H1 (cell line): ENCODE measurements around the gene ARL8A. TPM values are rescaled to one million over a fixed set of nuclear protein-coding genes. Genes with fewer than 3 reads are reported as not detected.

Experiments used
- CTCF ChIA-PET: fragments of 300-600 bp; sonication (Branson Sonifier 250); formaldehyde crosslinking; loops from one replicate; lab custom pipeline; 2021; ENCODE audit not compliant: partially characterized antibody; lab: Charles Lee
- POLR2A ChIA-PET: fragments of 300-600 bp; sonication (Branson Sonifier 250); formaldehyde crosslinking; loops from one replicate; lab custom pipeline; 2021; ENCODE audit warnings: inconsistent platforms; ENCODE audit not compliant: partially characterized antibody; lab: Charles Lee
- DNase-seq, 2 experiments: peaks; one replicate each; pipeline versions ENCODE4 v3.0.0 to v3.0.0-alpha.2; 2010 to 2022; ENCODE audit warnings: low spot score in 2 of 2, low read depth in 1 of 2, mixed read lengths in 1 of 2
- FAIRE-seq: peaks from 2 replicates; lab custom pipeline; 2011; peaks lifted over from hg19 to GRCh38; lab: Jason Lieb, UNC
- H2AFZ ChIP-seq: 2 replicates; pipeline ENCODE4 v1.8.1; 2012; ENCODE audit warnings: low read length, inconsistent platforms
- H2AK5ac ChIP-seq: 2 replicates; pipeline ENCODE4 v1.6.1; 2013; ENCODE audit warnings: low read depth, low read length
- H2BK120ac ChIP-seq: replicated peaks from 2 replicates; pipeline ENCODE3; 2013; ENCODE audit warnings: low read depth, low read length, inconsistent platforms
- H2BK12ac ChIP-seq: 2 replicates; pipeline ENCODE4 v1.6.1; 2013; ENCODE audit warnings: low read depth, low read length
- H2BK15ac ChIP-seq: 2 replicates; pipeline ENCODE4 v1.6.1; 2013; ENCODE audit warnings: low read length
- H2BK20ac ChIP-seq: 2 replicates; pipeline ENCODE4 v1.6.1; 2013; ENCODE audit warnings: low read length
- H2BK5ac ChIP-seq: 2 replicates; pipeline ENCODE4 v1.6.1; 2013; ENCODE audit warnings: low read depth, low read length
- H3K14ac ChIP-seq: 2 replicates; pipeline ENCODE4 v1.6.1; 2013; ENCODE audit warnings: inconsistent platforms; ENCODE audit not compliant: insufficient read length
- H3K18ac ChIP-seq: 2 replicates; pipeline ENCODE4 v1.6.1; 2013; ENCODE audit warnings: low read length; ENCODE audit errors: extremely low read depth
- H3K23ac ChIP-seq: 2 replicates; pipeline ENCODE4 v1.6.1; 2013; ENCODE audit warnings: inconsistent platforms; ENCODE audit not compliant: insufficient read length
- H3K23me2 ChIP-seq: 2 replicates; pipeline ENCODE4 v1.6.1; 2013; ENCODE audit warnings: low read depth, low read length
- H3K27ac ChIP-seq: 2 replicates; pipeline ENCODE4 v1.6.1; 2011; ENCODE audit warnings: low read depth, low read length, inconsistent platforms
- H3K27me3 ChIP-seq, 4 experiments: replicated peaks in 1 of 4; 1 replicate in 1 of 4; 2 replicates in 3 of 4; pipeline versions ENCODE4 v1.6.1 to v1.8.1; 2011 to 2013; ENCODE audit warnings: low read length in 3 of 4, mild to moderate bottlenecking in 3 of 4, inconsistent platforms in 2 of 4, mixed read lengths in 2 of 4, moderate library complexity in 1 of 4; ENCODE audit not compliant: control insufficient read depth in 3 of 4, insufficient read depth in 3 of 4; ENCODE audit errors: extremely low read depth in 1 of 4
- H3K36me3 ChIP-seq, 4 experiments: 2 replicates each; pipeline versions ENCODE4 v1.6.1 to v1.8.1; 2011 to 2013; ENCODE audit warnings: mild to moderate bottlenecking in 4 of 4, low read length in 3 of 4, moderate library complexity in 2 of 4, control low read depth in 1 of 4, inconsistent platforms in 1 of 4; ENCODE audit not compliant: insufficient read depth in 4 of 4, control insufficient read depth in 2 of 4
- H3K4ac ChIP-seq: replicated peaks from 2 replicates; pipeline ENCODE3; 2013; ENCODE audit warnings: low read length, low read depth, mixed read lengths, inconsistent platforms; ENCODE audit not compliant: insufficient read length
- H3K4me1 ChIP-seq, 4 experiments: replicated peaks in 1 of 4; 1 replicate in 1 of 4; 2 replicates in 3 of 4; pipeline versions ENCODE4 v1.6.1 to v1.8.1; 2011 to 2013; ENCODE audit warnings: low read length in 3 of 4, inconsistent platforms in 2 of 4, mixed read lengths in 1 of 4; ENCODE audit not compliant: insufficient read depth in 4 of 4, control insufficient read depth in 3 of 4
- H3K4me2 ChIP-seq, 2 experiments: 2 replicates each; pipeline versions ENCODE4 v1.6.1 to v1.8.1; 2011 to 2013; ENCODE audit warnings: low read depth in 2 of 2, low read length in 2 of 2, control low read depth in 1 of 2, inconsistent platforms in 1 of 2, mild to moderate bottlenecking in 1 of 2; ENCODE audit not compliant: insufficient read depth in 1 of 2
- H3K4me3 ChIP-seq, 4 experiments: fragments of 200-600, 300-600 bp in 1 of 4; sonication (generic), shearing (Covaris generic), sonication (Bioruptor Twin) in 1 of 4; 2 replicates each; pipeline versions ENCODE4 v1.5.1 to v1.8.1; 2011 to 2016; ENCODE audit warnings: low read length in 4 of 4, low read depth in 3 of 4, control low read depth in 2 of 4, inconsistent platforms in 2 of 4, mild to moderate bottlenecking in 2 of 4, mixed read lengths in 1 of 4, moderate library complexity in 1 of 4; ENCODE audit not compliant: insufficient read depth in 2 of 4; ENCODE audit errors: extremely low read depth in 1 of 4
- H3K56ac ChIP-seq: replicated peaks from 2 replicates; pipeline ENCODE3; 2013; ENCODE audit warnings: low read depth, mild to moderate bottlenecking, mixed read lengths, low read length, inconsistent platforms; ENCODE audit not compliant: insufficient read length
- H3K79me1 ChIP-seq: 2 replicates; pipeline ENCODE4 v1.6.1; 2013; ENCODE audit warnings: low read depth, low read length, control low read depth
- H3K79me2 ChIP-seq, 2 experiments: 2 replicates each; pipeline versions ENCODE4 v1.6.1 to v1.8.1; 2012 to 2013; ENCODE audit warnings: low read length in 2 of 2, mild to moderate bottlenecking in 2 of 2, inconsistent platforms in 1 of 2; ENCODE audit not compliant: insufficient read depth in 2 of 2, control insufficient read depth in 1 of 2
- H3K9ac ChIP-seq, 4 experiments: replicated peaks in 1 of 4; 1 replicate in 1 of 4; 2 replicates in 3 of 4; pipeline versions ENCODE4 v1.6.1 to v1.8.1; 2011 to 2013; ENCODE audit warnings: low read depth in 3 of 4, low read length in 3 of 4, control low read depth in 2 of 4, mild to moderate bottlenecking in 2 of 4, moderate library complexity in 2 of 4, inconsistent platforms in 1 of 4; ENCODE audit errors: extremely low read depth in 1 of 4
- H3K9me3 ChIP-seq, 2 experiments: 2 replicates each; pipeline versions ENCODE4 v1.6.1 to v1.8.1; 2012 to 2013; ENCODE audit warnings: mild to moderate bottlenecking in 2 of 2, moderate library complexity in 2 of 2, control low read depth in 1 of 2, inconsistent platforms in 1 of 2, low read depth in 1 of 2, low read length in 1 of 2, mixed read lengths in 1 of 2; ENCODE audit not compliant: insufficient read depth in 2 of 2
- H4K20me1 ChIP-seq, 2 experiments: replicated peaks in 1 of 2; 2 replicates each; pipeline versions ENCODE3 to v1.8.1; 2011 to 2013; ENCODE audit warnings: inconsistent platforms in 2 of 2, low read length in 2 of 2, mild to moderate bottlenecking in 1 of 2; ENCODE audit not compliant: insufficient read depth in 2 of 2, control insufficient read depth in 1 of 2
- H4K5ac ChIP-seq: 2 replicates; pipeline ENCODE4 v1.6.1; 2013; ENCODE audit warnings: low read length, low read depth, mixed read lengths, inconsistent platforms; ENCODE audit not compliant: insufficient read length
- H4K8ac ChIP-seq: 2 replicates; pipeline ENCODE4 v1.8.0; 2013; ENCODE audit warnings: mild to moderate bottlenecking, moderate library complexity, low read length, inconsistent platforms; ENCODE audit not compliant: insufficient read depth; ENCODE audit errors: extremely low read depth
- H4K91ac ChIP-seq: replicated peaks from 2 replicates; pipeline ENCODE3; 2013; ENCODE audit warnings: low read length, mixed read lengths, inconsistent platforms; ENCODE audit not compliant: insufficient read length
- CEBPB ChIP-seq: IDR thresholded peaks from 2 replicates; pipeline ENCODE4 v1.6.1; 2012; ENCODE audit warnings: low read depth, low read length
- EGR1 ChIP-seq: IDR thresholded peaks from 2 replicates; pipeline ENCODE4 v1.6.1; 2011; ENCODE audit warnings: low read depth, low read length, borderline replicate concordance
- GABPA ChIP-seq: IDR thresholded peaks from 2 replicates; pipeline ENCODE4 v1.6.1; 2011; ENCODE audit warnings: mild to moderate bottlenecking, low read length, moderate library complexity, borderline replicate concordance; ENCODE audit not compliant: insufficient read depth
- POLR2AphosphoS5 ChIP-seq: IDR thresholded peaks from 2 replicates; pipeline ENCODE4 v1.6.1; 2011; ENCODE audit warnings: low read depth, low read length
- SAP30 ChIP-seq: fragments of 300-600 bp; sonication (generic); IDR thresholded peaks from 2 replicates; pipeline ENCODE4 v1.7.1; 2012; ENCODE audit warnings: low read length, moderate library complexity, mild to moderate bottlenecking, inconsistent platforms; ENCODE audit not compliant: insufficient read depth, insufficient replicate concordance
- SIX5 ChIP-seq: IDR thresholded peaks from 2 replicates; pipeline ENCODE4 v1.6.1; 2011; ENCODE audit warnings: mild to moderate bottlenecking, low read depth, low read length
- TAF7 ChIP-seq: optimal IDR thresholded peaks from 2 replicates; pipeline ENCODE3; 2011; ENCODE audit warnings: low read depth, mild to moderate bottlenecking, inconsistent platforms, low read length, moderate library complexity, borderline replicate concordance
- TCF12 ChIP-seq: IDR thresholded peaks from 2 replicates; pipeline ENCODE4 v1.6.1; 2011; ENCODE audit warnings: low read depth, mild to moderate bottlenecking, low read length
- USF2 ChIP-seq: IDR thresholded peaks from 2 replicates; pipeline ENCODE4 v1.6.1; 2011; ENCODE audit warnings: low read length, improper control_type of control experiment
- ZNF274 ChIP-seq: IDR thresholded peaks from 2 replicates; pipeline ENCODE4 v1.7.0; 2012; ENCODE audit warnings: low read length, borderline replicate concordance; ENCODE audit errors: extremely low read depth
- WGBS, 2 experiments: shearing (Covaris generic) in 1 of 2; methylation state at CpG; one replicate each; pipeline versions ENCODE4 v1.1.6 to v1.1.7; 2013 to 2015; ENCODE audit warnings: low lambda C conversion rate in 2 of 2, mixed read lengths in 2 of 2, inconsistent platforms in 1 of 2, low coverage in 1 of 2, missing lambda C conversion rate in 1 of 2; ENCODE audit not compliant: insufficient replicate concordance in 2 of 2, insufficient coverage in 1 of 2, insufficient read length in 1 of 2; ENCODE audit errors: extremely low coverage in 1 of 2, missing lambda C conversion rate in 1 of 2; 5-methylcytosine and 5-hydroxymethylcytosine counted together
- polyA plus RNA-seq, 7 experiments: library from polyadenylated mRNA; depleted of rRNA in 3 of 7; stranded (reverse) in 5 of 7; unstranded in 2 of 7; fragments of >200 nt in 5 of 7; fragments of 200-250 nt in 2 of 7; gene quantifications; 1 replicate in 5 of 7; 2 replicates in 1 of 7; 4 replicates in 1 of 7; pipeline versions ENCODE4 v1.2.1 to v1.2.3, GENCODE V29; 2011 to 2013; ENCODE audit warnings: missing spikeins in 2 of 7, mixed read lengths in 2 of 7
- total RNA-seq: library from RNA; stranded (reverse); fragmentation: NEBNext Ultra II Directional; extraction: Animal tissue kit (Norgen Biotek cat#: 25700); gene quantifications from 2 replicates; pipeline ENCODE4 v1.2.1, GENCODE V29; 2021

The ARL8A gene
- total and polyA plus RNA-seq, 2 of the 8 experiments (the other 6 are each of a cell fraction or from before 2014, with no cell fraction given) = 40.3 to 58.7 TPM

DNA sequence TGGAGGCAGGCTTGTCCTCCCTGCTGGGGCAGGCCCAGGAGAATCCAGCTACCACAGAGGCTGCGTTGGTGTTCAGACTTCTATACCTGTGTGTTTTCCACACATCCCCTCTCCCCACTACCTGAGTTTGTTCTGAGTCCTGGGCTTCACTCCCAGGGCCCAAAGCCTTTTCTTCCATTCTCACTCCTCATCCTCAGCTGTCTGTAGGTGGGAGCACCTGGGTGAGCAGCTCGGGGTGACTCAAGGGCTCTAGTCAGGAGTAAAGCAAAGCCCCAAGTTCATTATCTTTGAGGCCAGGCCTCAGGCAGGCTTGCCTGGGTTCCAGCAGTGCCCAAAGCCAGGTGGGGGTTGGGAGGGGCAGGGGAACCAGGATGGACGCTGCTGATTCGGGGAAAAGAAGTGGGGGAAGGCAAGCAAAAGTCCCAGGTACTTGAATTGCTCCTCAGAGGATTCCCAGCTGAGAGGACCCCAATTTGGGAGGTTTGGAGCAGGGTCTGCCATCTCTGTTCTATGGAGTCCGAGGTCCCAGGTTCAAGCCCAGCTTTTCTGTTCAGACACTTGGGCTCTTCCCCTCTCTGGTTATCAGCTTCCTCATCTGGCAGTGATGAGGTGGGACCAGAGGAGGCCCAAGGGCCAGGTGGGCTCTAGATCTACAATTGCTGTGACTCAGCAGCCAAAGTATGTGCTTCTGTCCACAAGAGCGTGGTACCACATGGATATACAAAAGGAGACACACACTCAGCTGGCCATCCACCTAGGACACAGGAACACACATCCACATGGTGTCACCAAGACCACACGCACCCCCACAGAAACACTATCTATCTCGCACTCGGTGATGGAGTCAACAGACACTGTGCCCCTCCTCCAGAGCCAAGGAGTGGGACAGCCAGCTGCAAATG lies 21.7 kb upstream of the ARL8A start:
- Histone ChIP-seq H2AK5ac (no peak overlapping the region), H3K36me3 (no peaks in the 10 kb centered on the region), H3K9me3 (no peaks in the 10 kb centered on the region), H2BK12ac (peak overlapping the region; percentile 81; the same call in 1 of the 2 replicates), H4K8ac (no peak overlapping the region), H3K79me1 (no peaks in the 10 kb centered on the region), H2BK15ac (peak overlapping the region; percentile 25; the same call in 1 of the 2 replicates), H3K9ac (no peak overlapping the region), H3K27ac (no peak overlapping the region), H3K27me3 (no peaks in the 10 kb centered on the region), H3K4ac (no peak overlapping the region), H2AFZ (no peak overlapping the region; the same call in 1 of the 2 replicates), H3K14ac (no peak overlapping the region), H3K23me2 (no peaks in the 10 kb centered on the region), H3K4me2 (no peak overlapping the region), H3K56ac (no peak overlapping the region), H3K23ac (no peak overlapping the region), H3K79me2 (no peaks in the 10 kb centered on the region), H2BK5ac (no peak overlapping the region), H2BK120ac (peak overlapping the region; percentile 15), H4K20me1 (no peaks in the 10 kb centered on the region), H3K4me3 (no peak overlapping the region), H4K5ac (no peak overlapping the region), H2BK20ac (no peak overlapping the region), H3K18ac (no peak overlapping the region; the same call in 1 of the 2 replicates), H3K4me1 (peaks cover 1 to 20% (median 9%) of the 10 kb centered on the region in 4 experiments), H4K91ac (no peak overlapping the region)
- POLR2A ChIA-PET = interaction anchor here (1.3 to 2.1 kb wide), 3 partner anchors 10 to 17 kb away, joined by 3 to 6 read pairs (median 5); no protein-coding TSS in a partner anchor
- TF ChIP-seq SAP30 = no peak
- no peak for TF ChIP-seq TCF12
- no peak for TF ChIP-seq SIX5
- TF ChIP-seq GABPA = no peak
- TF ChIP-seq USF2 = no peak
- no peak for TF ChIP-seq ZNF274
- TF ChIP-seq EGR1 = no peak
- TF ChIP-seq POLR2AphosphoS5 = no peak
- TF ChIP-seq TAF7 = no peak
- TF ChIP-seq CEBPB = no peak
- 89% methylated on average over 9 of the region's 9 CpGs; no CpG with 5 or more reads in 1 of the 2 experiments for WGBS, 2 experiments
- no peak for DNase-seq
- CTCF ChIA-PET = interaction anchor here (0.6 to 10.1 kb wide), 8 partner anchors 10 to 222 kb away, joined by 3 to 77 read pairs (median 4); no protein-coding TSS in a partner anchor
- no peak for FAIRE-seq
